NCI-H226 (cell line): ENCODE results near the gene SZRD1.

ENCODE experiments used
- DNase-seq: peaks from one replicate; pipeline ENCODE4 v3.0.0-alpha.2; 2015

SZRD1 gene

DNA sequence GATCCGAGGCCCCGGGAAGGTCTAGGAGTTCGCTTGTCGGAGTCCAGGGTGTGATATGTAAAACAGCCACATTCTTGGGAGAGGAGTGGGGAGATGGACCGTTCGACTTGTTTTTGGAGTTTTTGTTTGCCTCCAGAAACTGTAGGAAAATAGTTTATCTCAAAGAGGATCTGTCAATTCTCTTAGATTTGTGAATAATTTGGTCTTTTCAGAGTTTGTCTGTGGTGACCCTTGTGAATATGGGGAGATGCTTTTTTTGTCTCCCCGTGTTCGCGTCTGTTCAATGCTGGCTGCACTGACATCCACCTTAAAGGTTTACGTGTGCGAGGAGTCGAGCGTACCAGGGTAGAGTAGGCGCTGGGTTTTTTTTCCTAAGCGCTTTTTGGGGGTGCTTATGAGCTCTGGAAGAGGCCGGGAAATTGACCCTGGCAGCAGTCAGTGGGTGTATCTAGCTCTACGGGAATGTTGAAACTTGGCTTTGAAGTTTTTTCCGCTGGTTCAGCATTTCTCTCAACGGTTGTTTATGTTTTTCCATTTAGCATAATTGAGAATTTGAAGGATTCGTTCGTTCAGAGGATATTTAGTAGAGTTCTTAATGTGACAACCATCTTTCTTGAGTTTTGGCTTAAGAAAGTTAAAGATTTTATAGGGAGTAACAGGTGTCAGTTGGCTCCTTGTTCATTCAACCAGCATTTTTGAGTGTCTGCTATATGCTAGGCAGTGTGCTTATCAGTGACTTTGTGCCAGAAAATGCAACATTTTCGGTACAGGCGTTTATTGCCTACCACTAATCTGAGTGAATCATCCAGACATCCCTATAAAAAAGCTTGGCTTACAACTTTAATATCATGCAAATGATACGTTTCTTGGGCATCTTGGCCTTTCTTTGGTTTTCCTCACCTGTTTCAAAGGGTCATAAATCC lies 1.2 kb downstream of the SZRD1 start:
- DNase-seq, result peak; percentile 56

GRCh38 chr1:16369821-16370220 lies 2.8 kb downstream of the SZRD1 start:
- no peak for DNase-seq

DNA sequence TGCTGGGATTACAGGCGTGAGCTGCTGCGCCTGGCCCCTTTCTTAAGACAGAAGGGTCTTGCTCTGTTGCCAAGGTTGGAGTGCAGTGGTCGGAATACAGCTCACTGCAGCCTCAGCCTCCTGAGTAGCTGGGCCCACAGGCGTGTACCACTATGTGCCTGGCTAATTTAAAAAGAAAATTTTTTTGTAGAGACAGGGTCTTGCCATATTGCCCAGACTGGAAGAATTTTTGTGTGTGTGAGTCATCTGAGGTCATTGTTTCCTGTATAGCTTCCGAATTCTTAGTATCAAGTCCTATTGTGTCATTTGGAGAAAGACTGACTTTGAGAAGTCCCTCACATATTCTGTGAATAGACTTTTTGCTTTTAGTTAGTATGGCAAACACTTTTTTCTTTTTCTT lies 4.7 kb downstream of the SZRD1 start:
- peak; percentile 40 for DNase-seq

DNA sequence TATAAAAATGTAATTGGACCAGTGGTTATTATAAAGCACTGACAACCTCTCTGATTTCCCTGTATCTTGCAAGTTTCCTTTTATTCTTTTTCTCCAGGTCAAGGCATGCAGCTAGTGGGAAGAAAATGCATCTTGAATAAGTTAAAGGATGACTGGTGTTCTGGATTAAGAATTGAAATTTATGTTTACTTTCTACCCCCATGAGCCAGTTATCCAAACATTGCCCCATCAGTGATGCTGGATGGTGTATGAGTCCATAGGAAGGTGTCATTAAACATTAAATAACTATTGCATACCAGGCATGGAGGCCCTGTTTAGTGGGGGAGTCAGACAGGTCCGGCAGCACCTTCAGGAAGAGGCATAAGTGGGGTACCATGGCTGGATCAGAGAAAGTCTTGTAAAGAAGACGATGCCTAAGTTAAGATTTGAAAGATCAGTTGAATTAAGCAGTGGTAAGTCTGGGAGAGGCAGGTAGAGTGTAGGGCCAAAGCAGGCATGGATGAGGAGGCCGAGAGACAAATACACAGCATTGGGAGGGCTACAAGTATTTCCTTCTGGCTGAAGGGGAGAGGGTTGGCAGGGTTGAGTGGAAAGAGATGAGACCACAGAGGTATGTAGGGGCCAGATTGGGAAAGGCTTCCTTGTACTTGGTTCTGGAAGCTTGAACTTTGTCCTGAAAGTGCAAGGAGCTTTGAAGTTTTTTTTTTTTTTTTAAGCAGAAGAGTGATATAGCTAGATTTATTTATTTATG lies 5.7 kb downstream of the SZRD1 start:
- DNase-seq, result no peak

DNA sequence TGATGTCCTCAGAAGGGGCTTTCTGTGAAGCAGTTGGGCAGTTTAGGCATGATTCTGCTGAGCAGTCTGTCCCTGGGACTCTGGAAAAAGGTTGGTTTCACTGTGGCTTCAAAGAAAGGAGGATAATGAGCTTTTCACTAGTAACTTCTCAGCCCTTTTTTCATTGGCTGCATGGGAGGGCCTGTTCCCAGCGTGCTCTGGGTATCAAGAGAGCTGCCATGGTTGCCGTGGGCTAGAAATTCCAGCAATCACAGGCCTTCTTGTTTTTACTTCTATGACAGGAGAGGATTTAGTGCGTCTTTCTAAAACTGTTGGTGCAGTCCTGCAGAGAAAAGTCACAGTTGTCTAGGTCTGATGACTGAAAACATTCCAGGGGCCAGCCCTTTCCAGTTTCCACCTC lies 7.2 kb downstream of the SZRD1 start:
- DNase-seq, result no peak

DNA sequence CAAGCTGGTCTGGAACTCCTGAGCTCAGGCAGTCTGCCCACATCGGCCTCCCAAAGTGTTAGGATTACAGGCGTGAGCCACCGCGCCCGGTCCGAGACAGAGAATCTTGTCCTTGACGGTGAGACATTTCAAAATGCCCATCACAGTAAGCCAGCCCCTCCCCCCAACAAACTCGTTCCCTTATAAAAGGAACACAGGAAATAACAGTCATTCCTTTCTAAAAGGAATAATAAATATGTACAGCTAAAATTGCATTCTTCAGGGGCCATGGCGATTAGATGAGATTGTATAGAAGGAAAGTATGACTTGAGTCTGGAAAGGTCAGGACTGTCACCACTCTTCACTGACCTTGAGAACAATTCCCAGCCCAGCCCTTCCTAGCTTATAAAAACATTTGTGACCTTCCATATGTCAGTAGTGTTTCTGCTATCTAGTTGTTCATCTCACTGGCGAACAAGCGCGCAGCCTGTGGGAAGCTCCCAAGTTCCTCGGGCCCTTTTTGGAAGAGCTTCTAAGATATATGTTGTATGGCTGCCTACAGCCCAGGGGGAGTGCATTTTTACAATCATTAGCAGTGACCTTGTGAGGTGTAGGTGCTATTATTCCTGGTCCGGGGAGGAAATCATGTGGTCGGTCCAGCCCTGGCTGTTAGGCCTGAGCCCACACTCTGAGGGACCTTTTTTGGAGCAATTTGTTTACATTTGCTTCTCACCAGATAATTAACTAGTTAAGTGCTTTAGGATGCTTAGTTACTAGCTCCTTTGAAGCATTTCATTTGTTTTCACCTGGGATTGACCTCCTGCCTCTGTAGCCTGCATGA lies 8.7 kb downstream of the SZRD1 start:
- DNase-seq, result peak; percentile 36

DNA sequence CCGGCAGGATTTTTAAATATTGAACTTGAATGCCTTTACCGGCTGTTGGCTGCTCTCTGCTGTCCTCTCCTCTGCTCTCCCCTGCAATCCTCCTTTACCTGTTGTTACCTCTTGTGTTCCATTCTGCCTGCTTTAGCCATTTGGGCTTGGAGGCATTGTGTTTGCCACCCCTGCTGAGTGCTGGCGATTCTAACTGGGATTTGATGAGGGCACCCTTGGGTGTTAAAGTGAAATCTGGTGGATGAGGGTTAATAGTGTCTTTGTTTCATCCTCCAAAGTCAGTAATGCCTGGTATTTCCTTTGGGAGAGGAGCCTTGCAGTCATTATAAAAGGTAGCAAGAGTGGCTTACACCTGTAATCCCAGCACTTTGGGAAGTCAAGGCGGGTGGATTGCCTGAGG lies 9.9 kb downstream of the SZRD1 start:
- DNase-seq, result no peak

DNA sequence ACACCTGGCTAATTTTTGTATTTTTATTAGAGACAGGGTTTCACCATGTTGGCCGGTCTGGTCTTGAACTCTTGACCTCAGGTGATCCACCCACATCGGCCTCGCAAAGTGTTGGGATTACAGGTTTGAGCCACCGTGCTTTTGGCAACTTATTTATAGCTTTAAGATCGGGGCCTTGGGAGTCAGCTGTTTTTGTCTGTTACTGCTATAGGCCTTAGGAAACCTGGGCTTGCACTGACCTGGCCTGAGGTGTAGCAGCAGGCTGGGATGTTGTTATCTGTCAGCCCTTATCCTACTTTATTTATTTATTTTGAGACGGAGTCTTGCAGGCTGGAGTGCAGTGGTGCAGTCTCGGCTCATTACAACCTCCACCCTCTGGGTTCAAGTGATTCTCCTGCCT lies 11.4 kb downstream of the SZRD1 start:
- no peak for DNase-seq

DNA sequence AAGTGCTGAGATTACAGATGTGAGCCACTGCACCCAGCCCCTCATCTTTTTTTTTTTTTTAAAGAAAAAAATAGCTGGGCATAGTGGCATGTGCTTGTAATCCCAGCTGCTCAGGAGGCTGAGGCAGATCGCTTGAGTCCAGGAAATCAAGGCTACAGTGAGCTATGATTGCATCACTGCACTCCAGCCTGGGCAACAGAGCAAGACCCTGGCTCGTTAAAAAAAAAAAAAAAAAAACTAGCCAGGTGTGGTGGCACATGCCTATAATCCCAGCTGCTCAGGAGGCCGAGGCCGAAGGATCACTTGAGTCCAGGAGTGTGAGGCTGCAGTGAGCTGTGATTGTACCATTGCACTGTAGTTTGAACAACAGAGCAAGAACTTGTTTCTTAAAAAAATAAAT lies 13.8 kb downstream of the SZRD1 start:
- DNase-seq, result no peak

GRCh38 chr1:16383888-16384287 lies 16.8 kb downstream of the SZRD1 start:
- no peak for DNase-seq

- DNase-seq, result no peak
Observed at GRCh38 chr1:16385659-16386453, 18.8 kb downstream of the SZRD1 start.

- DNase-seq, result peak; percentile 91
Observed at GRCh38 chr1:16386454-16387113, 19.5 kb downstream of the SZRD1 start.

DNA sequence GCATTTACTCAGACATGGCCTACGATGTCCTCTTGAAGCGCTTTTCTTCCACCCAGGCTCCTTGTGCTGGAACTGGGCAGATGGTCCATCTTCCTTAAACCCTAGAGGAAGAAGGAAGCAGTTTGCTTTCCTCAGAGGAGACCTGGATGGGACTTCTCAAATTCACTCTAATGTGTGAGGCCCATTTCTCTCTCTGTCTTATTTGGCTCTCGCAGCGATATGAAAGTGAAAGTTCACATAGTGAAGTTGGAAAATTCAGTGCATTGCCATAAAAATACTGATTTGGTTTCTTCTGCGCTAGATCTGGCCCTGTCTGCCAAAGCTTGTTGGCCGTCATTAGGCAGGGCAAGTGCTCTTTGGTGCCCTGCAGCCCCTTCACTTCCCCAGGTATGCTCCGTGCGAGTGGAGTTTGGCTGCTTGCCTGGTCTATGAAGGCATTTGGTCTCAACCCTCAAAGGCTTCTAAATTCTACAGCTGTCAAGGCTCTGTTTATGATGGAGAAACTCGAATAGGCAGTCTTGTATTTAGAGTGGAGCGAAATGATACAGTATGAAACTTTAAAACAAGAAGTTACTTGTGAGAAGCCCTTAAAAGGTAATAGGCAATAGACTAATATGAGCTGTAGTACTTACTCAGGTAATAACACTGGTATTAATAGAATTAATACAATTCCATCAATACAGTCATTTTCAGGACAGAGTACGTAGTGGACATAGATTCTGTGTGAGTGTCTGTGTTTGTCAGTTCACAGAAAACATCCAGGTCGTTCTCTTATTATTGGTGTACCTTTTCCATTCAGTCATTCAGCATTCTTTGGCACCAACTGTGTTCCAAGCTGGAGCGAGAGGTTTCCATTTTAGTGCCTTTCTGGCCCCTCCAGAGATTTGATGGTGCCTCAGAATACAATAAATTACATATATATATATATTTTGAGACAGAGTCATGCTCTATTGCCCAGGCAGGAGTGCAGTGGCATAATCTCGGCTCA lies 20.5 kb downstream of the SZRD1 start:
- DNase-seq, result peak; percentile 36

DNA sequence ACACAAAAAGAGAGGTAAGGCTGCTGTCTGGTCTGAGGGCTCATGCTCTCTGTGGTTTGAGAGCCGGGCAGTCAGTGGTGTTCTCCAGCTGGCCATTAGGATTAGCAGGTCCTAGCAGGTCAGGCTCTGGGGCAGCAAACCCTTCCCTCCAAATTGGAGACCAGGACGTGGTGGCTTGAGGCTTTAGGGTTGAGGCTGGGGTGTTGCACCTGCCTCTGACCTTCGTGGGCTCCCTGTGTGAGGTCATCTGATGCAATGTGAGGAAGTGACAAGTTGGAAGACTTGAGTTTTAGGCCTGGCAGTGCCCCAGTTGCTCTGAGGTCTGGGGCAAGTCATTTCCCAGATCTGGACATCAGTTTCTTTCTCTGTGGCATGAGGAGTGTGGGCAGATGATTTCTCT lies 24.4 kb downstream of the SZRD1 start:
- DNase-seq, result no peak

- no peak for DNase-seq
Observed at GRCh38 chr1:16392740-16393569, 25.9 kb downstream of the SZRD1 start.

DNA sequence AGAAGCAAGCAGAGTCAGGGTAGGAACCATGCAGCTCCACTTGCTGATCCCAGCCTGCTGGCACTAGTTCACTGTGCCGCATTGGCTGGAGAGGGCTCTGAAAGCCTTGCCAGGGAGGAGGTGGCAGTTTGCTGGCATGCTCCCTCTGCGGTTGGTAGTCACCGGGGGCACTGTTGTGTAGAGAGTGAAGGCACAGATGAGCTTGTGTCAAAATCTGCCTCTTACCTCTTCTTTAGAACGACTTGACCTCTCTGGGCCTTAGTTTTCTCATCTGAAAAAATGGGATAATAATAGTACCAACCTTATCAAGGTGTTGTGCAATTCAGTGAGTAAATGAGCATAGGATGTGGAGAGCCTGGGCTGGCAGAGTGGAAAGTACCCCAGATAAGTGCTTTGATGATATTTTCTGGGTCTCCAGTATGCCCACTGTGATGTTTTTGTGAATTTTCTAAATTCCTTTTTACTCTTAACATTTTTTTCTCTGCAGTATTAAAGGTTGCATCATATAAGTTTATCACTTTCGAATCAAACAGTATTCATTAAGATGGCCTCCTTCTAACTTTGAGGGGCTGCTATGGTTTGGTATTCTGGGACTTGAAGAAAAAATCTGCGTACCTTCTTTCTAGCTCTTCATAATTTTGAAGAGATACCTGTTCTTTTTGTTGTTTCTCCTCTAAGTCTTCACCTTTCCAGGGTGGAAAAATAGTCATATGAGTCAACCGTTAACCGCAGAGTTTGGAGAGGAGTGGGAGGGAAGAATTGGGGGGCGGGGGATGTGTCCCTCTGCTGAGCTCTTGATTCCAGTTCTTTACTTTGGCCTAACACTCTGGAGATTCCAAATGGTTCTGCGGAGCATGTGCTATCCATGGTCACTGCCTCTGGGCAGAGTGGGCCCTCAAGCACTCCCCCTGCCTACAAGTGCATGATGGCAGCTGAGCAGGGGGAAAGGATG lies 26.8 kb downstream of the SZRD1 start:
- DNase-seq, result peak; percentile 46

GRCh38 chr1:16394977-16395376 lies 27.9 kb downstream of the SZRD1 start:
- DNase-seq, result no peak

- peak; percentile 79 for DNase-seq
Observed at GRCh38 chr1:16396591-16396990, 29.5 kb downstream of the SZRD1 start.
